HG02885 (cell line): ENCODE results near the gene TJAP1.
"Not testable (repeated sequence)": the region's sequence is repeated elsewhere in the genome, so short reads cannot be mapped to it uniquely, and the experiment has no call there.

ENCODE experiments used
- ATAC-seq: cut with Tn5 transposase; IDR thresholded peaks from one replicate; pipeline ENCODE4 v1.9.1; 2021; ENCODE audit warnings: mild to moderate bottlenecking; ENCODE audit not compliant: unreplicated experiment, poor library complexity

The TJAP1 gene

DNA sequence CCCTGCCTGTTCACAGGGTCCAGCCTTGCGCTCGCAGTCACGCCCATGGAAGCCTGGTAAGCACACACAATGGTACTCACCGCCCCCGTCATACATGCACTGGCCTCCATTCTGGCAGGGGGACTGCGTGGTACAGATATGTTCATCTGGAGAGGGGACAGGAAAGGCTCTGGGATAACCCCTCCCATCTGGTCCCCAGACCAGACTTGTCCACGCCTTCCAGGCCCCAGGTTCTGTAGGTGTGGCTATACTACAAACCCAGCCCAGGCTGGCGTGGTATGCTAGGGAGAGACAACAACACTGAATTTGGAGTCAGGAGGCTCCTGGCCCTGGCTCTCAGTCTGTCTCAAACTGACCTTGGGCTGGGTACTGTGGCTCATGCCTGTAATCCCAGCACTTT lies 25.4 kb upstream of the TJAP1 start:
- ATAC-seq: no peak

DNA sequence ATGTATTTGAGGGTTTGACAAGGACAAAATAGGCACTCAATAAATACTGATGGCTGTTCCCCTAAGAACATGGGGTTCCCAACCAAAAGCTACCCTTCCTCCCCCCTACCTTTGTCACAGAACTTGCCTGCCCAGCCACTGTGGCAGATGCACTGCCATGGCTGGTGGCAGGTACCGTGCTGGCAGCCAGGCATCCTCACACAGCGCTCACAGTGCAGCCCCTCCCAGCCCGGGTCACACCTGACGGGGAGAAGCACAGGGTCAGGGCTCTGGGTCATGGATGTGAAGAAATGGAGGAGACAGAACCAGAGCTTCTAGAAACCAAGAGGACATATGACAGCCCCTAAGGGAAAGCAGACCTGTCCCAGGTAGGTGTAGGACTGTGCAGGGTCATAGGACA lies 24.5 kb upstream of the TJAP1 start:
- no peak for ATAC-seq

DNA sequence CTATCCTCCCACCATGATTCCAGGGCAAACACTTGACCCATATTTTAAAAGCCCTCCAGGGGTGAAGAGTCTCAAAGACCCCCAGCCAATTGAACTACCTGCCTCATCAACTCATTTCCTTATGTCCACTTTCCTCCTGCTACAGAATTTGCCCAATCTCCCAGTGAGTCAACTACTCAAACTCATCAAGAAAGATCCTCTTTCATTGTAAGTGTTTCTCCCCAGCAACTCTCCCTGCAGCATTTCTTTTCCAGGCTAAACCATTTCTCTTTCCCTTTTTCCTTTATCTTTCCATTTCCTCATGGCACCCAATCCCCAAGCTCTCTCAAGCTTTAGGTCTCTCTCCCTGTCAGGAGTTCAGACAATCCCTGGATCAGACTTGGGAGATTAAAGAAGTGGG lies 23.5 kb upstream of the TJAP1 start:
- no peak for ATAC-seq

DNA sequence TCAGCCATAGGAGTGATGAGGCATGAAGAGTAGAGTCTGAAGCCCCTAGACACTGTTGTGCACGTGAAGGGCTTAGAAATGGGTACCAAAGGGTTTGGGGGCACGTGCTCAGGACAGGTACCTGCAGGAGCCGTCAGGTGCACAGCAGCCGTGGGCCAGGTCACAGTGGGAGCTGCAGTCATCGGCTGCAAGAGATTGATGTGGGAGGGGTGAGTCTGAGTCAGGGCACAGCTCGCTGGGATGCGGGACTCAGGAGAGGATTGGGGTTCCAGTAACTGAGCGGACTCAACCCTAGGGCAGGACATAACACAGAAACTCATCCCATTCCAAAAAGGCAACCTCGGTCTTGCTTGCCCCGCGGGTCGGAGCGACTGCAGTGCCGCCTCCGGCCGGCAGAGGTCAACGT lies 23.1 kb upstream of the TJAP1 start:
- ATAC-seq: peak; percentile 71

DNA sequence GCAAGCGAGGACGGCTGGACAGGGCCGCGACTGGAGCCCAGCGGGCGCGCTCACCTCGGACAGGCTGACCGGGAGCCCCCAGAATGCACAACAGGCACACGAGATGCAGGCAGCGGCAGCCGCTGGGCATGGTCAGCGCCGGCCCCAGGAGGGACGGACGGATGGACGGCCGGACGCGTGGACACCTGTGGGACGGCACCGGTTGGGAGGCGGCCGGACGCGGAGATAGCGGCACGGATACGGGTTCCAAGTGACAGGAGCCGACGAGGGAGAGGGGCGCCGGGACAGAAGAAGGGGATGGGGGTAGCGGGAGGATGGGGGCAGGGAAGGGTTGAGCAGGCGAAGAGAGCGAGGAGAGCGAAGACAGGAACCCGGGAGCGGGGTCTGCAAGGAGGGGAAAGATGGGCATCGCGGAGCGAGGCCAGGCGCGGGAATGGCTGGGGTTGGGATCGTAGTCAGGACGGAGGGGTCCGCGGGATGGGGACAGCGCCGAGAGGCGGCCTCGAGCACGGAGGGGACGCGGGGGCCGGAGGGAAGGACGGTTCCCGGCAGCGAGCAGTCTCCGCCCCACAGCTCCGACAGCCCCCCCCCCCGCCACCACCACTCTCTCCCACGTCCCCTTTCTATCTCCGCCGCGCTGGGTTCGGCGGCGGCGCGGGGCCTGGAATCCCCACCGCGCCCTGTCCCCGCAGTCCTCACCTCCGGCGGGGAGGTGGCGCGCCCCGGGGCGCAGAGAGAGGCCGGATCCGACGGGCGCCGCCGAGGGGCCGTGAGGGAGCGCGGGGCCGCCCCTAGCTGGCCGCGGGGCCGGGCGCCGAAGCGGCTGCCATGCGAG lies 22.5 kb upstream of the TJAP1 start:
- peak; percentile 36 for ATAC-seq

DNA sequence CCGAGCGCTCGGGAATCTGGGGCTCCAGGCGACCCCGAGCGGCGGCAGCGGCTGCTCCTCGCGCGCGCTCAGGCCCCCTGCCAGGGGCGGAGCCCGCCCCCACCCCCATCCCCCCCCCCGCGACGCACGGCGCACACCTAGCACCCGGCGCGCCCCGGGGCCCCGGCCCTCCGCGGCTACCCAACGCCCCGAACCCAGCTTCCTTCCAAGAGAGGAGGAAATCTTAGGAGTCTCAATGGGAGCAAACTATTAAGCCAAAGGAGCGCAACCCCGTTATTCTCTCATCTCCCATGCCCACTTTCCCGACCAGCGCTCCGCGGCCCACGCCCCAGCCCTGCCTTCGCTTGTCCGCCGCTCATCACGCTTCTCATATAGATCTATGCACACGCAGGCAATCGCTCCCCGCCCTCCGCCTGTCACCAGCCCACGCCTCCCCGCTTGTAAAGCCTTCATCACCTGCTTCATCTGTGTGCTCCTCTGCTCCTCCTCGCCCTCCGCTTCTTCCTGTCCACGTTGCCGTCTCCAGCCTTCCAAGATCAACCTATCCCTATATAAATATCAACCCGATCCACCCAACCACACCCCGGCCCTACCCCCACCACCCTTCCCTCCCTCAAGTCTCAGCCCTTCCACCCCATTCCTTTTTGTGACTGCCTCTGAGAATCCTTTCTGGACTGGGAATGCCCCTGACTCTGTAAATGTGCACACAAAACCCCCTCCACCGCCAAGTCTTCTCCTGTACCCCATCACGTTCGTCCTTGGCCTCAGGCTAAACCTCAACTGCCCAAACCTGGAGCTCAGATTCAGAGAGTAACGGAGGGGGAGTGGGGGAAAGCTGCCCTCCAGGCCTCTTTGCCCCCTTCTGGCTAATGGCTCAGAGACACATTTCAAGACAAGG lies 21.6 kb upstream of the TJAP1 start, which contains the start of gene DLK2:
TSS of gene DLK2 (minus strand) at position 18 of the 898 bp plus-strand sequence. CDS start 723 bp downstream, outside the sequence.
- ATAC-seq: peak; percentile 21

DNA sequence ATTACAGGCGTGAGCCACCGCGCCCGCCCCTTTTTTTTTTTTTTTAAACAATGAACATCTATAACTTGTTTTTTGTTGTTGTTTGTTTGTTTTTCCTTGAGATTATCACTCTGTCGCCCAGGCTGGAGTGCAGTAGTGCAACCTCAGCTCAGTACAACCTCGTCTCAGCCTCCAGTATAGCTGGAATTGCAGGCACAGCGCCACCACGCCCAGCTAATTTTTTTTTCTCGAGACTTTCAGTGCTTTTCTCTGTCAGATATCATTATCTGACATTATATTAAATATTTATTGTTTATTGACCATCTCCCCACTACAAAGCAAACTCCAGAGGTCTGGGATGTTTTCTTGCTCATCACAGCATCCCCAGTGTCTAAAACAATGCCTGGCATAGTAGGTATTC lies 19.7 kb upstream of the TJAP1 start:
- no peak for ATAC-seq

DNA sequence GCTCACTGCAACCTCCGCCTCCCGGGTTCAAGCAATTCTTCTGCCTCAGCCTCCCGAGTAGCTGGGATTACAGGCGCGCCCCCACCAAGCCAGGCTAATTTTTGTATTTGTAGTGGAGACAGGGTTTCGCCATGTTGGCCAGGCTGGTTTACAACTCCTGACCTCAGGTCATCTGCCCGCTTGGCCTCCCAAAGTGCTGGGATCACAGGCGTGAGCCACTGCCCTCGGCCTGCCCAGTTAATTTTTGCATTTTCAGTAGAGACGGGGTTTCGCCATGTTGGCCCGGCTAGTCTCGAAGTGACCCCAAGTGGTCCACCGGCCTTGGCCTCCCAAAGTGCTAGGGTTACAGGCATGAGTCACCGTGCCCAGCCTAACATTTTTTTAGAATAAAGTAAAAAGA lies 19.2 kb upstream of the TJAP1 start:
- not testable (repeated sequence) for ATAC-seq

DNA sequence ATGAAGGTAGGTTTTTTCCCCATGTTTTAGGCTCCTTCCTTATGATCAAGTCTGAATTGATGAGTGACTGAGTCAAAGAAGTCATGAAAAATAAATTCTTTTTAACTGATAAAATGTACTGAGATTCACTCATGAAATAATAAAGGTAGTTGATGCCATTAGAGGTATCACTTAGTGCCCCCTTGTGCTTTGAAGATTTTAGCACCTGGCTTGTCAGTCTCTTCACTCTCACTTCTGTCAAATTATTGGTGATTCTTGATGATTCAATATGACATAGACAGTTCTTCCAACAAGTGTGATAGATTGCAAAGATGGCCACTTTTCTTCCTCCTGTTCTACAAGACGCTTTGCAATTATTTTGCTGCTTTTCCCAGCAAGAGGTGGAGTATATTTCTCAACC lies 17.8 kb upstream of the TJAP1 start:
- no peak for ATAC-seq

DNA sequence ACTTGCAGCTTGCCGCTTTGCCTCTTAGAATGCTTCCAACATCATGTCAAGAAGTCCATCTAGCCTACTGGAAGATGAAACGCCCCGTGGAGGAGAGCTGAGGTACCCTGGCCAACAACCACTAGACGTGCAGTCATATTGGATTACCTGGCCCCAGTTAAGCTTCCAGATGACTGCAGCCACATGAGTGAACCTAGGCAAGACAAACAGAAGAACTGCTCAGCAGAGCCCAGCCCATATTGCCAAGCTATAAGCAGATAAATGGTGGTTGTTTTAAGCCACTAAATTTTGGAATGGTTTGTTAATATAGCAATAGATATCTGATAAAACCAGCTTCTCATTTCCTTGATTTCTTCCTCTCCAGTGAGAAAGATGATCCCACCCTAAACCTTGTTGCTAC lies 17.3 kb upstream of the TJAP1 start:
- ATAC-seq: no peak

DNA sequence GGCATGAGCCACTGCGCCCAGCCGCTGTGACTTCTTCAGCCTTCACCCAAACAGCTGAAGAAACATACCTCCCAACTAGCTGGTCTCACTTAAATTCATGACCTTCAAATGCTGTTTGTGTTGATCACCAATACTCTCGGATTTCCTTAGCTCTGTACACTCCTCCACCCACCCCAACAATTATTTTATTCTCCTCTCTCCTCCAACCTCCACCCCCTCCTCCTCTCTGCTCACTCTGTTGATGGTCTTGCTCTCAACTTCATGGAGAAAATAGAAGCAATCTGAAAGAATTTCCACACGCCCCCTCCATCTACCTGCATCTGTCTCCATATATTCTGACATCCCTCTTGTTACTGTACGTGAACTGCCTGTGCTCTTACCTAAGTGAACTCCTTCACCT lies 15.4 kb upstream of the TJAP1 start:
- ATAC-seq: no peak

DNA sequence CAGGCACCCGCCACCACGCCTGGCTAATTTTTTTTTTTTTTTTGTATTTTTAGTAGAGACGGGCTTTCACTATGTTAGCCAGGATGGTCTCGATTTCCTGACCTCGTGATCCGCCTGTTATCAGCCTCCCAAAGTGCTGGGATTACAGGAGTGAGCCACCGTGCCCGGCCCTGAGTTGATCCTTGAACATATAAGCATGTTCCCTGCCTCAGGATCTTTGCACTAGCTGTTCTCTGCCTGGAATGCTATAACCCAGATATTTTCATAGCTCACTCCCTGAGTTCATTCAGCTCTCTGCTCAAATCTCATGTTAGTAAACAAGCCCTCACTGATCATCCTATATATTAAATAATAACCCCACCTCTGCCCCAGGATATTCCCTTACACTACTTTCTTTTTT lies 13.0 kb upstream of the TJAP1 start:
- ATAC-seq: no peak

DNA sequence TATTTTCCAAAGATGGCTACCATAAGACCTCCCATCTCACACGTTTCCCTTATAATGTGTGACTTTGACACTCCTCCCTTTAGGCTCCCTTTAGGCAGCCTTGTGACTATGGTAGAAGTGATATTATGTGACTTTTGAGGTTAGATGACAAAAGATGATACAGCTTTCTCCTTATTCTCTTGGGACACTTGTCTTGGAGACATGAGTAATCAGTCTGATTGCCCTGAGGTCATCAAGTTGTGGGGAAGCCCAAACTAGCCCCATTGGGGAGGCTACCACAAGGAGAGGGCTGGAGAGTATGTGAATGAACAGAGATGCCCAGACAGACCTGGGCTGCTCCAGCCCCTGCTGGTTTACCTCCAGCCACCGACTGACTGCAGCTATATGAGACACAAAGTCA lies 11.4 kb upstream of the TJAP1 start:
- ATAC-seq: no peak

DNA sequence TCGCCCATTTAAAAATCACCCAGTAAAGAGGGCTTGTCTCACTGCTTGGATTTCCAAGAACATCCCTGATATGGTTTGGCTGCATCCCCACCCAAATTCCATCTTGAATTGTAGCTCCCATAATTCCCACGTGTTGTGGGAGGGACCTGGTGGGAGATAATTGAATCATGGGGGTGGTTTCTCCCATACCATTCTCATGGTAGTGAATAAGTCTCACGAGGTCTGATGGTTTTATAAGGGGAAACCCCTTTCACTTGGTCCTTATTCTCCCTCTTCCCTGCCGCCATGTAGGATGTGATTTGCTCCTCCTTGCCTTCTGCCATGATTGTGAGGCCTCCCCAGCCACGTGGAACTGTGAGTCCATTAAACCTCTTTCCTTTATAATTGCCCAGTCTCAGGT lies 10.1 kb upstream of the TJAP1 start:
- ATAC-seq: not testable (repeated sequence)

DNA sequence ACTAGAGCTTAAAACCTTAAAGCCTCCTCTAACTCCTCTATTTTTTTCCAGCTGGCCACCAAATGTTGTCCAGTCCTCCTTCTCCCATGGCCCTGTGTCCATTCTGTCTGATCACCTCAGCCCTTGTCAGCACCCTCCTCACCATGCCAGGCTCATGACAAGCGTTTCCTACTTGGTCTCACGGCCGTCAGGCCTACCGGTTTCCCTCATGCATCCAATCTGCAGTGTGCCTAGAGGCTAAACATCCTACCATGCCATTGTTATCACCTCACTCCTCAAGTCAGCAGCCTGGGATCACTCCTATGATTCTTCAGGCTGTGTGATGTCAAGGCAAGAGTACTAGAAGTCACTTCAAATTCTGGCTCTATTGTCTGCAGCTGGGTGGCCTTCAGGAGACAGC lies 9.6 kb upstream of the TJAP1 start:
- ATAC-seq: no peak

DNA sequence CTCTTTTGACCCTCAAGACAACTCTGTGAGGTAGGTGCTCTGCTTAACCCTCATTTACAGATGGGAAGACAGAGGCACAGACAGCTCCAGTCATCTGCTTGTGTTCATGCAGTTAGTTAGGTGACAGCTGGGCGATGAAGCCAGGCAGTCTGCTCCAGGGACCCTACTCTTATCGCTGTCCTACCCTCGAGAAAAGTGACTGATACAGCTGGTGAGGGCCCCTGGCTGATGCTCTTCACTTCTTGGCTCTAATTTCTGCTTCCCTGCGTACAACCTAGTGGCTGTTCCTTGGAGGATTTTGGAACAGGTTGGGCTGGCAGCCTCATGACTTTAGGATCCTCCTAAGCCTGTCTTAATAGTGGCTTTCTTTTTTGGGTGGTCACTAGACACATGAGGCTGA lies 9.1 kb upstream of the TJAP1 start:
- ATAC-seq: no peak

DNA sequence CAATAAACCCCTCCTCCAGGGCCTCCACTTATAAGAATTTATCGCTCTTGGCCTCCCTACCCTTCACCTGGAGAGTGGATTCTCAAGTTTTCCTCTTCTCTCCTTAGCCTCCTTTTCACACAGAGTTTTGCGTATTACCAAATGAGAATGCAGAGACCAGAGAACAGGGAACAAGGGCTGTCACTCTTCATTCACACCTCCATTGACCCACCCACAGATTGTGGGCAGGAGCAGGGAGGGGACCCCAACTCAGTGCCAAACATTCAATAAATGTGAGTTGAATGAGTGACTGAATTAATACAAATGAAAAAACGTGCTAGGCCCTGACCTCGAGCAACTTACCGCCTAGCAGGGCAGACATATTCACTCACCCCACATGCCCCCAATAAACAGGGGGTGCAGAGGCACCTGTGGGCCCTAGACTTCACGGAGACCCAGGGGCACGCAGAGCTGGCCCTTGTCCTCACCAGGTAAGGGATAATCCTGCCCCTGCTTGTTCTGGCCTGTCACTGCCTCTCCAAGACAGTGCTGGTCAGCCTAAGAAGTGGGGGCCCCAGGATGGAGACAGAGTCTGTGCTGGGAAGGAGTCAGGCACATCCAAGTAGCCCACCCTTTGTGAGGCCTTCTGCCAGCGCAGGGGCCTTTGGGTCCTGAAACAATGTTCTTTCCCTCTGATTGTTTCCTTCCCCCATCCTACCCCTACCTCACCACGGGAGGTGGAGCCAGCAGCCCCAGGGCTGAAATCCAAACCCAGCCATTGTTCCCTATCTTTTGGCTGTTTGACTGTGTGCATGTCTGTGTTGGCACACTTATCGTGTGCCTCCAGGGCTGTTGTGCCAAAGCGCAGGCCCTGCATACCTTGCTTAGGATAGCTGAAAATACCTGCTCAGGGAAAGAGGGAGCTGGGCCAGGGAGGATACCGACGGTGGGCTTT lies 8.4 kb upstream of the TJAP1 start:
- ATAC-seq: no peak

DNA sequence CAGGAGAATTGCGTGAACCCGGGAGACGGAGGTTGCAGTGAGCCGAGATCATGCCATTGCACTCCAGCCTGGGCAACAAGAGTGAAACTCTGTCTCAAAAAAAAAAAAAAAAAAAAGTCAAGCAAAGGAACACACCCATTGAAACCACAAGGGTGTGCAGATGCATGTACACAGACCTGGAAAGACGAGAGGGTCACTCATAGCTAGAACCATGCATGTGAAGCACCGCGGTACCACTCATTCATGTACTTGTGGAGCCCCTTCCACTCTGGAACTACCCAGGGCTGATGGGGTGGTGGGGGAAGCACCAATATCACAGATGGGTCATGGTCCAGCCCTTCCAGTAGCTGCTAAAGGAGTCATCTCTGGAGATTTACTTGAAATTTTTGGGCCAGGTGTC lies 7.4 kb upstream of the TJAP1 start:
- ATAC-seq: no peak

DNA sequence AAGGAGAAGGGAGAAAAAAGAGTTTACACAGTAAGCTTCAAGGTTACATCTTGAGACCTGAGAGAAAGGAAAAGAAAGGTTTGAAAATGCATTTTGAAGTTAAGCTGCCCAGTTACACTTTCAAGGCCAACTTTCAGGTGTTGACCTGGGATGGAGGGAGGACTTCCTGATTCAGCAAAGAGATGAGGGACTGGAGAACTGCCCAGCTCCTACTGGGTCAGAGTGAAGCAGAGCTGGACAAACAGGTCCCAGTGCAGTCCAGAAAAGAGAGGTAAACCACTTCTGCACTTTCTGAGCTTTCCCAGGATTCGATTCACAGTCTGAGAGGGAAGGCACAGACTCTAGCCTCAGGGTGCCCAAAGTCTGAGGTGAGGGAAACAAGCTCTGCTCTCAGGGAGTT lies 6.0 kb upstream of the TJAP1 start:
- ATAC-seq: no peak

DNA sequence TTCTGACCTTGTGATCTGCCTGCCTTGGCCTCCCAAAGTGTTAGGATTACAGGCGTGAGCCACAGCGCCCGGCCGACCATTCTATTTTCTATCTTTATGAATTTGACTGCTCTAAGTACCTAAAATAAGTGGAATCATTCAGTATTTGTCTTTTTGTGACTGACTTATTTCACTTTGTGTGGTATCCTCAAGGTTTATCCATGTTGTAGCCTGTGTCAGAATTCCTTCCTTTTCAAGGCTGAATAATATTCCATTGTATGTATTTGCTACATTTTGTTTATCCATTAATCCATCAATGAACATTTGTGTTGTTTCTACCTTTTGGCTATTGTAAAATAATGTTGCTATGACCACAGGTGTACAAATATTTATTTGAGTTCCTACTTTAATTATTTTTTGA lies 4.9 kb upstream of the TJAP1 start:
- no peak for ATAC-seq
